ENCODE results near the gene PSMD2.

Gene PSMD2

GRCh38 chr3:184316792-184317191 lies 17.8 kb downstream of the PSMD2 start:
- no peak for DNase-seq (ENCODE audit: low read depth in 2 of 2)

- DNase-seq (ENCODE audit: low read depth in 2 of 2), result no peak
These were observed 18.2 kb downstream of the PSMD2 start for GRCh38 chr3:184317201-184317600.

- peak in 1 of 2 donors; percentile 23 for DNase-seq (ENCODE audit: low read depth in 2 of 2)
These were observed 21.0 kb downstream of the PSMD2 start for GRCh38 chr3:184320104-184320445.

GRCh38 chr3:184321666-184322065 lies 22.6 kb downstream of the PSMD2 start:
- DNase-seq (ENCODE audit: low read depth in 2 of 2), result no peak

GRCh38 chr3:184322731-184323487 lies 23.9 kb downstream of the PSMD2 start:
- no peak for DNase-seq (ENCODE audit: low read depth in 2 of 2)

- no peak for DNase-seq (ENCODE audit: low read depth in 2 of 2)
These were observed 24.7 kb downstream of the PSMD2 start for GRCh38 chr3:184323696-184324095.

- no peak for DNase-seq (ENCODE audit: low read depth in 2 of 2)
These were observed 26.2 kb downstream of the PSMD2 start for GRCh38 chr3:184325269-184325668.

- peak in 1 of 2 donors; percentile 13 for DNase-seq (ENCODE audit: low read depth in 2 of 2)
These were observed 26.8 kb downstream of the PSMD2 start for GRCh38 chr3:184325715-184326369.

GRCh38 chr3:184327171-184327570 lies 28.1 kb downstream of the PSMD2 start:
- no peak for DNase-seq (ENCODE audit: low read depth in 2 of 2)

- DNase-seq (ENCODE audit: low read depth in 2 of 2), result no peak
These were observed 29.5 kb downstream of the PSMD2 start for GRCh38 chr3:184328516-184328915.

- DNase-seq (ENCODE audit: low read depth in 2 of 2), result no peak
These were observed 33.5 kb downstream of the PSMD2 start for GRCh38 chr3:184332370-184333090.

- no peak for DNase-seq (ENCODE audit: low read depth in 2 of 2)
These were observed 34.1 kb downstream of the PSMD2 start for GRCh38 chr3:184333190-184333589.

- DNase-seq (ENCODE audit: low read depth in 2 of 2), result no peak
These were observed 34.7 kb downstream of the PSMD2 start for GRCh38 chr3:184333700-184334099.

- DNase-seq (ENCODE audit: low read depth in 2 of 2), result peak in 1 of 2 donors; percentile 37
These were observed 35.6 kb downstream of the PSMD2 start for GRCh38 chr3:184334470-184335158.

GRCh38 chr3:184335291-184335660 lies 36.2 kb downstream of the PSMD2 start:
- no peak for DNase-seq (ENCODE audit: low read depth in 2 of 2)

GRCh38 chr3:184335661-184336546 lies 36.9 kb downstream of the PSMD2 start:
- DNase-seq (ENCODE audit: low read depth in 2 of 2), result peak; percentile 70 to 75

GRCh38 chr3:184336547-184337398 lies 37.7 kb downstream of the PSMD2 start:
- DNase-seq (ENCODE audit: low read depth in 2 of 2), result no peak

- DNase-seq (ENCODE audit: low read depth in 2 of 2), result no peak
These were observed 38.3 kb downstream of the PSMD2 start, which contains the start of gene FAM131A for GRCh38 chr3:184337399-184337714. FAM131A (plus strand) TSS chr3:184337600; CDS start chr3:184337631, 31 bp downstream.

GRCh38 chr3:184337981-184338380 lies 38.9 kb downstream of the PSMD2 start:
- DNase-seq (ENCODE audit: low read depth in 2 of 2), result no peak

GRCh38 chr3:184338511-184338945 lies 39.5 kb downstream of the PSMD2 start:
- DNase-seq (ENCODE audit: low read depth in 2 of 2), result no peak
